Activated naive CD8-positive, alpha-beta T cell treated with anti-CD3 and anti-CD28 coated beads, Interleukin-2, amount 10 ng/mL, durations not matched to agents 7 days and 5 days (primary cell): ENCODE results near the gene EGFL8. TPM values are rescaled to one million over a fixed set of nuclear protein-coding genes. Genes with fewer than 3 reads are reported as not detected.

Source experiments
- ATAC-seq: fragments of 150-1000 bp; cut with Tn5 transposase; one replicate; pipeline ENCODE4 v1.10.0; 2021; ENCODE audit warnings: low read depth, moderate library complexity
- POLR2A ChIA-PET: fragments of 350-600 bp; sonication (Branson Sonifier 250); formaldehyde crosslinking; loops from one replicate; lab custom pipeline; 2021; ENCODE audit warnings: antibody characterized with exemption; lab: Charles Lee
- DNase-seq: peaks from one replicate; pipeline ENCODE4 v3.0.0; 2021
- H3K27ac Mint-ChIP-seq: one replicate; pipeline ENCODE4 v1.8.0; 2022; ENCODE audit warnings: mild to moderate bottlenecking, mixed read lengths
- H3K27me3 Mint-ChIP-seq: one replicate; pipeline ENCODE4 v1.8.0; 2022; ENCODE audit warnings: mild to moderate bottlenecking, moderate library complexity, mixed read lengths
- H3K36me3 Mint-ChIP-seq: one replicate; pipeline ENCODE4 v1.8.0; 2021; ENCODE audit warnings: mild to moderate bottlenecking, mixed read lengths
- H3K4me1 Mint-ChIP-seq: one replicate; pipeline ENCODE4 v1.8.0; 2021; ENCODE audit warnings: mixed read lengths
- H3K4me3 Mint-ChIP-seq: one replicate; pipeline ENCODE4 v1.8.0; 2022; ENCODE audit warnings: mild to moderate bottlenecking, moderate library complexity, mixed read lengths
- H3K9me3 Mint-ChIP-seq: one replicate; pipeline ENCODE4 v1.8.0; 2021; ENCODE audit warnings: mixed read lengths
- total RNA-seq, 2 experiments: library from RNA; stranded (reverse); gene quantifications; one replicate each; pipeline ENCODE4 v1.2.3, GENCODE V29; 2021

Gene EGFL8
- total RNA-seq, 2 experiments from 2014 or later = 19.6 to 22.6 TPM

GRCh38 chr6:32166411-32167061, 2.1 kb downstream of the EGFL8 start:
- H3K27me3 Mint-ChIP-seq = no peaks in the 10 kb centered on the region
- DNase-seq (no peak), ATAC-seq (peak; percentile 11)
- no peak overlapping the region for H3K4me3 Mint-ChIP-seq
- POLR2A ChIA-PET = no interaction called here
- peak overlapping the region; percentile 16 for H3K27ac Mint-ChIP-seq
- H3K36me3 Mint-ChIP-seq = peaks cover 24% of the 10 kb centered on the region
- no peaks in the 10 kb centered on the region for H3K4me1 Mint-ChIP-seq
- H3K9me3 Mint-ChIP-seq = no peaks in the 10 kb centered on the region

GRCh38 chr6:32167154-32167760, 2.9 kb downstream of the EGFL8 start:
- POLR2A ChIA-PET = no interaction called here
- no peaks in the 10 kb centered on the region for H3K9me3 Mint-ChIP-seq
- no peak overlapping the region for H3K27ac Mint-ChIP-seq
- no peaks in the 10 kb centered on the region for H3K27me3 Mint-ChIP-seq
- no peak for DNase-seq
- H3K4me1 Mint-ChIP-seq = no peaks in the 10 kb centered on the region
- H3K4me3 Mint-ChIP-seq = no peak overlapping the region
- peaks cover 21% of the 10 kb centered on the region for H3K36me3 Mint-ChIP-seq
- no peak for ATAC-seq

- Mint-ChIP-seq H3K4me1 (peaks cover 3% of the 10 kb centered on the region), H3K36me3 (peaks cover 19% of the 10 kb centered on the region), H3K4me3 (no peak overlapping the region), H3K27me3 (no peaks in the 10 kb centered on the region), H3K9me3 (no peaks in the 10 kb centered on the region), H3K27ac (no peak overlapping the region)
- DNase-seq (no peak), ATAC-seq (no peak)
- POLR2A ChIA-PET = no interaction called here
Measured at GRCh38 chr6:32167761-32168262, 3.4 kb downstream of the EGFL8 start.

GRCh38 chr6:32168350-32168749, 4.0 kb downstream of the EGFL8 start:
- Mint-ChIP-seq H3K4me1 (peaks cover 8% of the 10 kb centered on the region), H3K27ac (no peak overlapping the region), H3K9me3 (no peaks in the 10 kb centered on the region), H3K27me3 (no peaks in the 10 kb centered on the region), H3K4me3 (no peak overlapping the region), H3K36me3 (peaks cover 19% of the 10 kb centered on the region)
- ATAC-seq (no peak), DNase-seq (no peak)
- POLR2A ChIA-PET = no interaction called here

DNA sequence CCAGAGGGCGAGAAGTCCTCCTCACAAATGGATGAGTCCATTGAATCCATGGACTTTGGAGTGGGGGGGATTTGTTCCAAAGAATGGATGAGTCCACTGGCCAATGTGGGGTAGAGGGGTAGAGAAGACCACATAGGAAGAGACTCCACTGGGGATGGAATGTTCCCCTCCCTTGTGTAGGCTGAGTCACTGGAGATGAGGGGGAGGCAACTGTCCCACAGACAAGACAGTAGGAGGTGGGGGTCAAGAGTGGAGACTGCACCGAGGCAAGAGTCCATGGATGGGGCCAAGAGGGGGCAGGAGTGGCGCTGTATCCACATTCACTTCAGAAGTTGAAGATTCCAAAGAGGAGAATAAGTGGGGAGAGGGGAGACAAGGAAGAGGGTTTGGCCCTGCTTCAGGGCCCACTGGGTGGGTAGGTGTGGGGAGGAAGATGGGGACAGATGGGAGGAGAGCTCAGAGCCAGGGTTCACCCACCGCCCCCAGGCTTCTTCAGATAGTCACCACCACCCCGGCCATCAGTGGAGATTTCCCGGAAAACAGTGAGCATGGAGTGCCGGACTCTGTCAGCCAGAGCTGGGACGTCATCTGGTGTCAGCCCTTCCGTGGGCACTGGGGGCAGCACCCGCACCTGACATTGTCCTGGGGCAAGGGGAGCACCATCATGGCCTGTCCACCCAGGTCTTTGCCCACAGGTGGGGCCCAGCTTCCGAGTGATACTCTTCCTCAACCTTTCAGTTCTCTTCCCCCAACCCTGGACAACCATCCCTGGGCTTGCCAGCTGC, 4.6 kb downstream of the EGFL8 start:
- Mint-ChIP-seq H3K4me3 (no peak overlapping the region), H3K27ac (no peak overlapping the region), H3K27me3 (no peaks in the 10 kb centered on the region), H3K4me1 (peaks cover 15% of the 10 kb centered on the region), H3K9me3 (no peaks in the 10 kb centered on the region), H3K36me3 (peaks cover 19% of the 10 kb centered on the region)
- POLR2A ChIA-PET = interaction anchor here (0.8 to 1.8 kb wide), 2 partner anchors 21 to 23 kb away, joined by 3 to 4 read pairs; partner anchors contain the start of genes GPSM3 and PBX2
- no peak for DNase-seq
- ATAC-seq = no peak

- H3K4me1 Mint-ChIP-seq = peaks cover 21% of the 10 kb centered on the region
- DNase-seq = no peak
- H3K9me3 Mint-ChIP-seq = no peaks in the 10 kb centered on the region
- H3K36me3 Mint-ChIP-seq = peaks cover 20% of the 10 kb centered on the region
- H3K4me3 Mint-ChIP-seq = no peak overlapping the region
- H3K27ac Mint-ChIP-seq = no peak overlapping the region
- ATAC-seq = no peak
- H3K27me3 Mint-ChIP-seq = no peaks in the 10 kb centered on the region
- POLR2A ChIA-PET = interaction anchor here (1.4 to 1.8 kb wide), 2 partner anchors 20 to 25 kb away, joined by 4 read pairs; partner anchors contain the start of gene PBX2
Measured at GRCh38 chr6:32170294-32170693, 5.9 kb downstream of the EGFL8 start.

DNA sequence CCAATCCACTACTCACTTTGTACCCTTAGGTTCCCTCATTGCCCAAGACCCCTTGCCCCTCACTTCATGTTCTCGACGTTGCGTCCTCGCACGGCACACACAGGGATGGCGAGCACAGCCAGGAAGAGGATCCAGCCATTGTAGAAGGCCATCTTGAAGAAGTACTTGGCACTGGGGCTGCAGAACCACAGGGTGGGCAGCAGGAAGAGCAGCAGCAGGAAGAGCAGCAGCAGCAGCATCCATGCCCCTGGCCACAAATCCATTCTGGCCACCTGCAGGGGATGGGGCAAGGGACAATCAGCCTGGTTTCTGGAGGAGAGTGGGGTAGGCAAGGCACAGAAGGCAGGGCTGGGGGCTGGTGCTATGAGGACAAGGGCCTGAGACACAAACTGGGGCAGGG, 6.8 kb downstream of the EGFL8 start:
- H3K9me3 Mint-ChIP-seq = no peaks in the 10 kb centered on the region
- no peak overlapping the region for H3K27ac Mint-ChIP-seq
- H3K27me3 Mint-ChIP-seq = no peaks in the 10 kb centered on the region
- DNase-seq (no peak), ATAC-seq (no peak)
- POLR2A ChIA-PET = interaction anchor here (1.4 kb wide), 1 partner anchor 24 kb away, joined by 4 read pairs; no protein-coding TSS in a partner anchor
- no peak overlapping the region for H3K4me3 Mint-ChIP-seq
- peaks cover 25% of the 10 kb centered on the region for H3K4me1 Mint-ChIP-seq
- peaks cover 17% of the 10 kb centered on the region for H3K36me3 Mint-ChIP-seq

DNA sequence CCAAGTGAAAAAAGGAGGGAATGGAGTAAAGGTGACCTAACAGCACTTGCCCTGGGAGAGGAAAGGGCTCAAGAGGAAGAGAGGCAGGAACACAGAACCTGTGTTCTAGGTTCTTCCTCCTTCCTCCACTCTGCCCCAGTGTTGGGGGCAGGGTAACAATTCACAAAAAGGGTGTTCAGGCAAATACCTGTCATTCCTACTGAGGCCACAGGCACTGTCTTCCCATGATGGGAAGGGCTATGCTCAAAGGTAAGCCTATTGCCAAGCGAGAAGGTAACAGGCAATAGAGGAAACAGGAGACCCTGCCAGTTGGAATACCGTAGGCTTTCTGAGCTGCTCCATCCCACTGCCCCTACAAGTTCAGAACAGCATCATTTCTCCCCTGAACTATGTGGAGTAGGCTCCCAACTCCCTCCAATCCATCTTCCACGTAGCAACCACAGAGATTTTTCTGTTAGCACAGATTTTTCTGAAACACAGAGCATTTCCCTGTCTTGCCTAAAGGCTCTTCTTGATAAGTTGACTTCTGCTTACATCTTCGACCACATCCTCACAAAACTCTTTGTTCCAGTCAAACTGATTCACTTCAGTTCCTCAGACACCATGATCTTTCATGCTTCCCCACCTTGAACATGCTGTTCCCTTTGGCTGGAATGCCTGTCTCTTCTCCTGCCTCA, 8.8 kb downstream of the EGFL8 start:
- POLR2A ChIA-PET = interaction anchor here (1.0 to 2.6 kb wide), 2 partner anchors 18 to 22 kb away, joined by 3 to 6 read pairs; no protein-coding TSS in a partner anchor
- peaks cover 37% of the 10 kb centered on the region for H3K4me1 Mint-ChIP-seq
- ATAC-seq (no peak), DNase-seq (no peak)
- H3K27ac Mint-ChIP-seq = peak overlapping the region; percentile 49
- no peaks in the 10 kb centered on the region for H3K9me3 Mint-ChIP-seq
- H3K27me3 Mint-ChIP-seq = no peaks in the 10 kb centered on the region
- H3K36me3 Mint-ChIP-seq = peaks cover 14% of the 10 kb centered on the region
- H3K4me3 Mint-ChIP-seq = peak overlapping the region; percentile 26

DNA sequence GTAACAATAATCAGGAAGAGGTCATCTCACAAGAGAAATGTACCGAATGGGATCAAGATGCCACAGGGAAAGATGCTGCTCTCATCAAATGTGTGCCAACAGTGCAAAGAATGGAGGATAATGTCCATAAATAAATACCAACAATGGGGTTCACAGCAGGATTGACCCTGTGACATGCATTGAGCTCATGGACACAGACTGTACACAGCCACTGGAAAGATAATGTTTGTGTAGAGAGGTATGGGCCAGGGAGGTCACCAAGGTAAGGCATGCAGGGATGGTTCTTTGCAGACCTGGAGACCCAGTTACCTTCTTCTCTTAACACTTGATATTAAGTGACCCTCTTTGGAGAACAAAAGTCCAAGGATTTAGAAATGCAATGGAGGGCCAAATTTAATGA, 10.0 kb downstream of the EGFL8 start:
- H3K27me3 Mint-ChIP-seq = no peaks in the 10 kb centered on the region
- POLR2A ChIA-PET = interaction anchor here (1.0 to 2.6 kb wide), 2 partner anchors 17 to 21 kb away, joined by 3 to 6 read pairs; no protein-coding TSS in a partner anchor
- DNase-seq = no peak
- H3K27ac Mint-ChIP-seq = no peak overlapping the region
- H3K4me1 Mint-ChIP-seq = peaks cover 46% of the 10 kb centered on the region
- ATAC-seq = no peak
- peaks cover 18% of the 10 kb centered on the region for H3K36me3 Mint-ChIP-seq
- H3K4me3 Mint-ChIP-seq = peak overlapping the region; percentile 97
- no peaks in the 10 kb centered on the region for H3K9me3 Mint-ChIP-seq

GRCh38 chr6:32175322-32175710, 10.9 kb downstream of the EGFL8 start:
- DNase-seq (no peak), ATAC-seq (no peak)
- Mint-ChIP-seq H3K4me3 (peak overlapping the region; percentile 97), H3K4me1 (peaks cover 50% of the 10 kb centered on the region), H3K27ac (peak overlapping the region; percentile 83), H3K9me3 (no peaks in the 10 kb centered on the region), H3K36me3 (peaks cover 17% of the 10 kb centered on the region), H3K27me3 (no peaks in the 10 kb centered on the region)
- POLR2A ChIA-PET = no interaction called here

DNA sequence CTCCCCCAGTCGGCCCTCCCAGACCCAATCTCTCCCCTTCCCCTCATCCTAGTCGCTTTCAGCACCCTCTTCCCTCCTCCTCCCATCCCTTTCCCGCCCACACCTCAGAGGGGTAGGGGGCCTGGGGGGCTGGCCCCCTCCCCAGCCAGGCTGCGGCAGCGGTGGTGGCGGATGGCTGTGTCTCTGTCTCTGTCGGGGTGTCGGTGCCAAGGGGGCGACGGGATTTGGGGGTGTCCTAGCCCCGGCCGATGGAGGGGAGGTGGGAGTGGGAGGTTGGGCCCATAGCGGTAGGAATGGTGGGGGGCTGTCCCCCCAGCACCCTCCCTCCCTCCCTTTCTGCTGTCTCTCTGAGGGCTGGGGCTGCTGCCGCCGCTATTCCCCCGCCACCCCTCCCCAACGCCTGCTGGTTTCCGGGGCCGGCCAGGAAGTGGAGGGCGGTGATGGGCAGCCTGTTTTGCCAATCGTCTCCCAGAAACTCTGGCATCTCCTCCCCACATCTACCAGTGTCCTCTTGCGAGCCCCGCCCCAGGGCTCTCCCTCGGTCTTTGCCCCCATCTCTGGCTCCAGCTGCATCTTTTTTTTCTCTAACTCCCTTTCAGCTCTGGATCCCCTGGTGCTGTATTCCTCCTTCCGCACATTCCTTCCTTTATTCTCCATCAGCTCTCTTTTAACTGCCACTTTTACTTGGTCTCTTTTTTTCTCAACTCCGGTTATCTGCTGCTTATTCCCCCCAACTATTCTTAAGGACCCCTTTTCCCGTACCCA, 11.5 kb downstream of the EGFL8 start, which contains the start of gene AGPAT1:
TSS of gene AGPAT1 (minus strand) at position 374 of the 765 bp plus-strand sequence. CDS start 4,588 bp downstream, outside the sequence.
- H3K27ac Mint-ChIP-seq = peak within 1 kb of the TSS; percentile 98
- H3K4me1 Mint-ChIP-seq = peaks cover 54% of the 10 kb centered on the region
- DNase-seq = peak; percentile 92
- H3K4me3 Mint-ChIP-seq = peak within 1 kb of the TSS; percentile 97
- POLR2A ChIA-PET = interaction anchor here (0.8 to 2.6 kb wide), 6 partner anchors 15 to 204 kb away, joined by 3 to 20 read pairs (median 10); partner anchors contain the start of genes ATF6B, DXO, FKBPL and GPSM3
- no peaks in the 10 kb centered on the region for H3K9me3 Mint-ChIP-seq
- no peaks in the 10 kb centered on the region for H3K27me3 Mint-ChIP-seq
- peak; percentile 39 for ATAC-seq
- H3K36me3 Mint-ChIP-seq = peaks cover 21% of the 10 kb centered on the region
